ENCODE measurements around the gene LYZL4.
A peak's percentile ranks its signal among the peaks of the same experiment; 100 is the strongest.

Gene LYZL4, protein sequence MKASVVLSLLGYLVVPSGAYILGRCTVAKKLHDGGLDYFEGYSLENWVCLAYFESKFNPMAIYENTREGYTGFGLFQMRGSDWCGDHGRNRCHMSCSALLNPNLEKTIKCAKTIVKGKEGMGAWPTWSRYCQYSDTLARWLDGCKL

DNA sequence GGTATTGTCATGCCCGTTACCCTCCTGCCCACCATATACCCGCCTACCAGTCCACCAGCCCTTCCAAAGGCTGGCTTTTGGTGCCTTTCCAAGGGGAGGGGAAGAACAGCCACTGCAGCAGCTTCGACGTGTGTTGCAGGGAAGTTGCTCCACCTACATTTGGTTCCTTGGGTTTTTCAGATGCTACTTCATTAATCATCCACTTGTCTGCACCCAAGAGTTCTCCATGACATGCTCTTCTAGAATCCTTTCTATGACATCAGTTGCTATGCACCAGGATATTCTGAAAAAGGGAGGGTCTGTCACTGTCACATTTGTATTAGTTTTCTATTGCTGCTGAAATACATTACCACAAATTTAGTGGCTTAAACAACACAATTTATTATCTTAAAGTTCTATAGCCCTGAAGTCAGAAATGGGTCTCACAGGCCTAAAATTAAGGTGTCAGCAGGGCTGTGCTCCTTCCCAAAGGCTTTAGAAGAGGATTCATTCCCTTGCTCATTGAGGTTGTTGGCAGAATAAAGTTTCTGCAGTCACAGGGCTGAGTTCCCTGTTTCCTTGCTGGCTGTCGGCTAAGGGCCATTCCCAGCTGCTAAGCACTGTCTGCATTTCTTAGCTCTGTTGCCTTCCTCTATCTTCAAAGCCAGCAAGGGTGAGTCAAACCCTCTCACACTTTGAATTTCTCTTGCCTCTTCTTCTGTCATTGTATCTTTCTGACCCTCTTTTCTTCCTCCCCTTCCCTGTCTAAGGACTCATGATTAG lies at the start of gene LYZL4:
TSS of gene LYZL4 (minus strand) at position 241 of the 762 bp plus-strand sequence. CDS start 3,359 bp downstream, outside the sequence.
- DNase-seq (ENCODE audit: low read depth in 2 of 2): no peak

DNA sequence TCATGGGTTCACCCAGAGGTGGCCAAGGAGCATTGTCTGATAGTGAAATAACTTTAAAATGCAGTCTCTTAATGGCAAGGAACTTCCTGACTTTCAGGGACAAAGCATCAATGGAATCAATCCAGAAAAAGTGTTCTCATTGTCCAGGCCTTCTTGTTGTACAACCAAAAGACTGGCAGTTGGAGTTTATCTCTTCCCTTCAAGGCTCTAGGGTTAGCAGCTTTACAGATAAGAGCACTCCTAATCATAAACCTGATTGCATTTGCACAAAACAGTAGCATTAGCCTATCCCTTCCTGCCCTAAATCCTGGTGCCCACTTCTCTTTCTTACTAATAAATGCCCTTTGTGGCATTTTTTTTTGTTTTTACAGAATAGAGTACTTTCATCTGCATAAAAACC lies 48.7 kb upstream of the LYZL4 start:
- no peak for DNase-seq (ENCODE audit: low read depth in 2 of 2)

DNA sequence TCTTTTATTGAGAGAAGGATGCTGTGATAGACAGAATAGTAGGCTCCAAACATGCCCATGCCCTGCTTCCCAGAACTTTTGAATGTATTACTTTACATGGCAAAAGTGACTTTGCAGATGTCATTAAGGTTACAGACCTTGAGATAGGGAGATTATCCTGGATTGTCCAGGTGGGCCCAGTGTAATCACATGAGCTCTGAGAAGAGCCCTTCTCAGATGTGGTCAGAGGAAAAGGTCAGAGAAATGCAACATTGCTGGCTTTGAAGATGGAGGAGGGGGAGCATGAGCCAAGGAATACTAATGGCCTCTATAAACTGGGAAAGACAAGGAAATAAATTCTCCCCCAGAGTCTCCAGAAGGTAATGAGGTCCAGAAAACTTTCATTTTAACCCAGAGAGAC lies 45.8 kb upstream of the LYZL4 start:
- DNase-seq (ENCODE audit: low read depth in 2 of 2): no peak

DNA sequence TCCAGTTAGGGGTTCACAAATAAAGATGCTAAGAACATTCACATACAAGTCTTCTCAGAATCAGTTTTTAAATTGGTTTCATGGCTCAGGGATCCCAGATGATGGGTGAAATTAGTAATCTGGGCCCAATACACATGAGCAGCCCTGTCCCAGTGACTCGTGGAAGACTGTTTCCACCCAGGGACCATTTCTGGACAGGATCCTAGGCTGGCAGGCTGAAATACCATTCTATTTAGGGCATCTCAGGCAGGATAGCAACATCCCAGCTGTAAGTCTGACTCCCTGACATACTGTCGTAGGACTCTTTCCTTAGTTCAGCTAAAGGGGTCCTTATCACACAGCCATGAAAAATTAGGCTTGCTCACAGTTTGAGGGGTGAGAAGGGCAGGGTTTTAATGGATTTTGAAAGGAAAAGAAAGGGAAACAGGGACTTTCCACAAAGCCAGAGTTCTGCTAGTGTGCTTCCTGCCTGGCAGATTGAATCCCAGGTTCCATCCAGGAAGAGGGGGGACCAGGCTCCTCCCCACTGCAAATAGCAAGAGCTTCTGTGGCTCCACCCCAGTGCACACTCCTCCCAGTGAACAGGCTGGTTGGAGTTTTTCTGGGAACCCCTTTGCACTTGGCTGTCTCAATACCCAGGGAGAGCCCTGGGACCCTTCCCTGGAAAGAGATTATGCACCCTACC lies 41.3 kb upstream of the LYZL4 start:
- no peak for DNase-seq (ENCODE audit: low read depth in 2 of 2)

DNA sequence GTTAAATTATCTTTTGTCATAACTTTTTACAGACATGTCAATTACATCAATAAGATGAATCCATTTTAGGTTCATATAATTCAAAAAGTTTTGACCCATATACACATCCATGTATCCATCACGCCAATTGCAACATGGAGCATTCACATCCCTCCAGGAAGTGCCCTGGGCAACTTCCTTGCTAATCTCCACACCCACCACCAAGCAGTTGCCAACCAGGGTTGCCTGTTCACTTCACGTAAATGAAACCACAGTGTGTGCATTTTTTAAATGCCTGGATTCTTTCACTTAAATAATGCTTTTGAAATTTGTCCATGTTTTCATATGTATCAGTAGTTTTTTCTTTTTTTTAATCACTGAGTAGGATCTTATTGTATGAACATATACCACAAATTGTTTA lies 40.7 kb upstream of the LYZL4 start:
- no peak for DNase-seq (ENCODE audit: low read depth in 2 of 2)

DNA sequence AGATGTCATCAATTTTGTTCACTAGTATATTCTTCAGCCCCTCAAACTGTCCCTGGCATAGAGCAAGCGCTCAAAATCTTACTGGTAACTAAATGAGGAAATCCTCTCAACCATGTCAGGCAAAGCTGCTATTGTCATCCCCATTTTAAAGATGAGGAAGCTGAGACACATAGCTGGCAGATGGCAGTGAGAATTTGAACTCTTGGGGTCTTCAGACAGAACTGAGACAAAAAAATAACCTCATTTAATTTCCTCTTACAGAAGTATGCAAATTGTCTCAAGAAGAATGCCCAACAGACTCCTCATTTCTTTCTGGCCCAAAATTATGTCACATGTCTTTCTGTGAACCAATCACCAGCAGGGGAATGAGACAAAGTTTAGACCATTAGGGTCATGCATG lies 40.2 kb upstream of the LYZL4 start:
- DNase-seq (ENCODE audit: low read depth in 2 of 2): no peak

DNA sequence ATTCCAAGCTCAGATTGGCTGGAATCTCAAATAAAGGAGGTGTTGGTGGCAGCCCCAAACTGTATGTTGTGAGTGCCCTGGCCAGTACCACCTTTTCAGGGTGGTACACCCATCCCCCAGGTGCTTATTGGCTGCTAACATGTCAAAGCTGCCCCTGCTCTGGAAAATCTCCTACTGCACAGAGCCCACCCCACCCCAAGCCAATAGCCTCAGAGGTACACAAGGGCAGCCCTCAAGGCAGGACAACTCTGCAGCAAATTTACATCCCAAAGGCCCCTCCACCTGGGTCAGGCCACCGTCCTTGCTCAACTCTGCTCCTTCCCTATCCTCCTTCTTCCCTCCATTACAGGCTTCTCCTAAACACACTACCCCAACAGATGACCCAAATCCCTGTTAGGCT lies 37.1 kb upstream of the LYZL4 start:
- DNase-seq (ENCODE audit: low read depth in 2 of 2): no peak

DNA sequence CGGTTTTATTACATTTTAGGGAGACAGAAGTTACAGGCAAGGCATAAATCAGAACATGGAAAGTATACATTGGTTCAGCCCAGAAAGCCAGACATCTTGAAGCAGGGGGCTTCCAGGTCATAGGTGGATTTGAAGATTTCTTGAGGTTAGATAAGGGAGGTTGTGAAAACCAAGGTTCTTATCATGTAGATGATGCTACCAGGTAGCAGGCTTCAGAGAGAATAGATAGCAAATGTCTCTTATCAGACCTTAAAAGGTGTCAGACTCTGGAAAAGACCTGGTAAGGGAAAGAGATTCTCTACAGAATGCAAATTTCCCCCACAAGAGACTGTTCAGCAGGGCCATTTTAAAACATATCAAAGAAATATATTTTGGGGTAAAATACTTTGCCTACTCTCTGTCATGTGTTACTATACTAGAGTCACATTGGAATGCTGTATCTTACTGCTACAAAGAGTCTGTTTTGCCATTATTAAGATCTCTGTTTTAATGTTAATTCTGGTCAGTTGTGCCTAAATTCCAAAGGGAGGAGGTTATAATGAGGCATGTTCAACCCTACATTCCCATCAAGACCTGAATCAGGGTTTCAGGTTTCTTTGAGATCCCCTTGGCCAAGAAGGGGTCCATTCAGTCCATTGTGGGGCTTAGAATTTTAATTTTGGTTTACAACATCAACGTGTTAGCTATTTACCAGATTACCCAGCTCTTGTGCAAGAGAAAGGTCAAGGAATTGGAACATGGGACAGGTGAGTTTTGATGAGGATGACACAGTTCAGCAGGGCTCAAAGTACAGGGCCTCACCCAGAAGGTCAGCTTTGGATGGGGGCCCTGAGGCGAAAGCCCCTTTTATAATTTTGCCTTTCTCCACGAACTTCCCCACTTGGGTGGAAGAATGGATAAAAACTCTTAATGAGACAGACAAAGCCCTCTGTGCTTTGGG lies 36.0 kb upstream of the LYZL4 start:
- DNase-seq (ENCODE audit: low read depth in 2 of 2): no peak

DNA sequence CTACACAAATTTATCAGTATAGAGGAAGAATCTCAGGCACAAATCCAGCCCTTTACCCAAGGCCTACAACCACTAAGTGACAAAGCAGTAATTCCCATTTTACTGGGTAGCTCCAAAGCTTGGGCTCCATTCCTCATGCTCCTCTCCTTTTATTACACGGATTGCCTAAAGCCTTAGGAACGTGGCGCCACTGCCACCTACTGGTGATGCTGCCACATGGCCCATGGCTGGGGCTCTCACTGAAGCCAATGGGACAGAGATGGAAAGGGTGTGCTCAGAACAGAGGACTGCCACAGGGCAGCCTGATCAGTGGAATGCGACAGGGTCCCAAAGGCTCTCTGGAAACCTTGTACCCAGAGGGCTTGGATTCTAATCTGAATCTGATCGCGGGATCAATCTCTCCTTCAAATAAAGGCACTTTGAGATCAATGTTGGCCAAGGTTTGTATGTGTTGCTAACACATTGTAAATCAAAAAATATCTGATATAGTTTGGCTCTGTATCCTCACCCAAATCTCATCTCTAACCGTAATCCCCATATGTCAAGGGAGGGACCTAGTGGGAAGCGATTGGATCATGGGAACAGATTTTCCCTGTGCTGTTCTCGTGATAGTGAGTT lies 33.5 kb upstream of the LYZL4 start:
- DNase-seq (ENCODE audit: low read depth in 2 of 2): peak; percentile 58 to 78

DNA sequence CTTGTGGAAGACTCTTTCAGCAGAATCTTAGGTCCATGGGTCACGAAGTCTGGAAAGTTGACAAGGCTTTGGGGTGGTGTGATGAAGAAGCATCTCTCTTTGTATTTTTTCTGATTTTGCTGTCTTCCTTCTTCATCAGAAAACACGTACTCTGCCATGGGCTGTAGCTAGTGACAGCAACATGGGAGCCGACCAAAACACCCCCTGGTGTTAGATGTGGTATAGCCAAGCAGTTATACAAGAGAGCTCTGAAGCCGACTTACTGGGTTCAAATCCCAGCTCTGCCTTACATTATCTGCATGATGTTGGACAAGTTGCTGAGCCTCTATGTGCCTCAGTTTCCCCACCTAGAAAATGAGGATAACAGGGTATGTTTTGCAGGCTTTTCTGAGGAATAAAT lies 32.9 kb upstream of the LYZL4 start:
- DNase-seq (ENCODE audit: low read depth in 2 of 2): no peak

DNA sequence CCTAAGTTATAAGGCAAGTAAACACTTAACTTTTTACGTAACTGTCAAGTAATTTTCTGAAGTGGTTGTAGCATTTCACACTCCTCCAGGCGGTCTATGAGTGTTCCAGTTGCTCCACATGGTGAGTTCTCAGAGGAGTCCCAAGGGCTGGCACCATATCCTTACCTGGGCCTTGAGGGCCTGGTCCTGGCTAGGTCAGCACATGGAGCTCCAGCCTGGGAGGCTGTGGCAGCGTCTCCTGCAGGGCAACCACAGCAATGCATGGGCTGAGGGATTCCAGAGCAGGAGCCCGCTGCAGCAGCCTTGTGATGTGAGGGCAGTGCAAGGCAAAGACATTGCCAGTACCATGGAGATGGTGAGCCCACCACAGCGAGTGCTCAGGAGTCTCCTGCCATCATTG lies 32.2 kb upstream of the LYZL4 start:
- no peak for DNase-seq (ENCODE audit: low read depth in 2 of 2)

DNA sequence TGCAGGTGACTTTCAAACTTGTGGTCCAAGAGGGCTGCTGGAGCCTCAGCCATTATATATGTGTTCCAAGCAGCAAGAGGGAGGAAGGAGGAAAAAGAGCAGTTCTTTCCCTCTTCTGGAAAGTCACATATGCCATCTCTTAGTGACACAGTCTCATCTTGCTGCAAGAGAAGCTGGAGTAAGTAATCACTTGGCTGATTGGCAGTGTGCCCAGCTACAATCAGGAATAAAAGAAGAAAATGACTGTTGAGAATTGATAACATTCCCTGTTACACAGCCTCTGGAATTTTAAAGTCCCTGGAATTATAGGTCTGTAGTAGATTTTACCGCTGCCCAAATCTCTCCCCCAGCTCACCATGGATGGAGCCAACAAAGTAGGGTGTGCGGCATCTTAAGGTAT lies 31.4 kb upstream of the LYZL4 start:
- no peak for DNase-seq (ENCODE audit: low read depth in 2 of 2)

DNA sequence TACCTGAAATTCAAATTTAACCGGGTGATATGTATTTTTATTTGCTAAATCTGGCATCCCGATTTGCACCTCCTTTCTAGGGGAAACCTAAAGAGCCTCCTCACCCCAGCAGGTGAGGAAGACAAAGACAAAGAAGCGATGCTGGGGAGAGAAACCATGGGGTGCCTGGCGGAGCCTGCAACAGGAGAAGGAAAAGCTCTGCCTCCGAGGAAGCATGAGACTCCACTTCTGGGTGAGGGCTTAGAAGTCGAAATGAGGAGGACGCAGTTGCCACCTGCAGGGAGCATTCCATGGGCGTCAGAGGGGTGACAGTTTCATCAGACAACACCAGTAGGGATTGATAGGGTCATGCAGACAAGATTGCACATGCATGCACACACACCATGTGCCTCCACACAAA lies 30.5 kb upstream of the LYZL4 start:
- DNase-seq (ENCODE audit: low read depth in 2 of 2): no peak

DNA sequence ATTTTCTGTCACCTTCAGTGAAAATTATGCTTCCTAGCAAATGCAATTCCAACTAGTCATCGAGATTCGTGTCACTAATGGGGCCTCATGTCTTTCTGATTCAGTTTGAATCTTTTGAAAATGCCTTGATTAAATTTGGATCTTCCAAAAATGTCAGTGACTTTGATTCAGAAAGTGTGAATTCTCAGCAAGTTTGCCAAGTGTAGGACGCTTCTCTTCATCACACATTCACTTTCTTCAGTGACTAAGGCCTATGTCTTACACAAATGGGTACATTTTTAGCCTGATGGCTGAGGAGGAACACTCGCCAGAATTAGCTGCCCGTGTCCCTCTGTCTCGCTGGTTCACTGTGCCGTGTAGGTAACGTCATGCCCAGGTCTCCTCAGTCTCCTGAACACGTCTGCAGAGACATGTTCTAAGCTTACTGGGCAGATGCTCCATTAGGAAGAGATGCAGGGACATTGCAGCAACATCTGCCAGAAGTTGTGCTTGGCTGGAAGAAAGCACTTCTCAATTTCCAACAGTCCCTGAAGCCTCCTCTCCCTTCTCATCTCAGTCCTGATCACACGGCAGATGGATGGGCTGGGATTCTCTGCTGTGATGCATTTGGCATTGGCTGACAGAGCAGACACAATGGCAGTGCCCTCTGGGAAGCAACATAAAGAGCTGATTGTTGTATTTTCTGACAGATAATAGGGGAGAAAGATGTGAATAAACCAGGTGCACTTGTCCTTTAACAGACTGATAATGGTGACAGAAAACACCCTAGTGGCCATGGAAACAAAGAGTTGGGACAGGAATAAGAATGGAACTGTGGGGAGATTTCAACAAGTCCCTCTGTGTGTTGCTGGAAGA lies 29.1 kb upstream of the LYZL4 start:
- no peak for DNase-seq (ENCODE audit: low read depth in 2 of 2)

DNA sequence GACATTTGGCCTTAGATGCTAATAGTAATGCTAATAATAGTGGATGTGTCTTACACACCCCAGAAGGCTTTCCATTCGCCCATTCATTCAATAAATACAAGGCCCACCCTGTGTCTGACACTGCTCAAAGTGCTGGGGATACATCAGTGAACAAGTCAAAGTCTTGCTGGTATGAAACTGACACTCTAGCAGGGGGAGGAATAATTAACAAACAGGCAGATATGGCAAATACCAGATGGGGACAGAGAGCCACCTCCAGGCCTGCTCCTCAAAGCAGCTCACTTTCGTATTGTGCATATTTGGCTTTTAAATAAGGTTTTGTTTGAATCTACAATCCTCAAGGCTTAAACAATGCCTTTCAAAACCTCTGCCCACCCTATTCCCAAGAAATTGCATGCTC lies 28.3 kb upstream of the LYZL4 start:
- DNase-seq (ENCODE audit: low read depth in 2 of 2): no peak

DNA sequence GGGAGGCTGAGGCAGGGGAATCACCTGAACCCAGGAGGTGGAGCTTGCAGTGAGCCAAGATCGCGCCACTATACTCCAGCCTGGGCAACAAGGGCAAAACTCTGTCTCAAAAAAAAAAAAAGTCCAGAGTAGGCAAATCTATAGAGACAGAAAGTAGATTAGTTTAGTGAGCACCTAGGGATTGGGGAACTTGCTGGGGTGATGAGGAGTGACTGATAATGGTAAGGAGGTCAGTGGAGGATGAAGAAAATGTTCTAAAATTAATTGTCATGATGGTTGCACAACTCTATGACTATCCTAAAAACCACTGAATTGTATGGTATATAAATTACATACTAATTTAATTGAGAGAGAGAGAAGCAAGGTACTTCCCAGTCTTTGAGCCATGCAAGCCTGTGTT lies 27.8 kb upstream of the LYZL4 start:
- no peak for DNase-seq (ENCODE audit: low read depth in 2 of 2)

DNA sequence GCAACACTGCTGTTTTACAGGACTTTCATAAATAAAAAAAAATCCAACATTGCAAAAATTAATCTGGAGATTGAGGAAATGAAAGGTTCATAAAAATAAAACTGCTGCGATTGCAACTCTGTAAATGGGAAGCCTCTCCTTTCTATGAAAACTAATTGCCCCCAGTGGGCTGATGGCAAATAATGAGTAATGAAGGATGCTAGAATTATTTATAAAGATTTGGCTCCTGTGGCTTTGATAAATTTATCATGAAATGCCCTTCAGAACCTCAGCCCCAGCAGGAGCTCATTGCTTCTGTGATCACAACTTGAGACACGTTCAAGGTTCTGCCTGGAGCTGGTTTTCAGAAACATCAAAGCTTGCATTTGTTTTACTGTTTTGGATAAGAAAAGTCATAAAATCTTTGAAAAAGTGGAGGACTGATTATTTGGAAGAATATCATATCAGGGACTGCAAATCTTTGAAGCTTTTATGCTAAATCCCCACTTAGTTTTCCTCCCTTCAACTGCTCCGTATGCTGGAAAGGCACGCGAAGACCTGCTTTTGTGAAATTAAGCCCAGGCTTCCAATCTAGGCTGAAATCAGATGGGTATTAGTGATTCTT lies 24.5 kb upstream of the LYZL4 start:
- no peak for DNase-seq (ENCODE audit: low read depth in 2 of 2)

DNA sequence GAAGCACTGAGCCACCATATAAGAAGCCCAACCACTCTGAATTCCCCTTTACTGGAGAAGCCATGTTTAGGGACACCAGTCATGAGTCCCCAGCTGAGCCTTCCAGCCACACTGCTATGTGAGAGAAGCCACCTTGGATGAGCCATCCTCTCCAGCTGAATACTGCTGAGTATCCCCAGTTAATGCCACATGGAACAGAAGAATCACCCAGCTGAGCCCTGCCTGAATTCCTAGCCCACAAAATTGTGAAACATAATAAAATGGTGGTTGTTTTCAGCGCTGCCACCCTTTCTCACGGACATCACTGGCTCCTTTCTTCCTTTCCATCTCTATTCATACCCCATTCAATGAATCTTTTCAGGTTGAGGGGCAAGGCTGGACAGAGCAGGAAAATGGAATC lies 22.1 kb upstream of the LYZL4 start:
- no peak for DNase-seq (ENCODE audit: low read depth in 2 of 2)

DNA sequence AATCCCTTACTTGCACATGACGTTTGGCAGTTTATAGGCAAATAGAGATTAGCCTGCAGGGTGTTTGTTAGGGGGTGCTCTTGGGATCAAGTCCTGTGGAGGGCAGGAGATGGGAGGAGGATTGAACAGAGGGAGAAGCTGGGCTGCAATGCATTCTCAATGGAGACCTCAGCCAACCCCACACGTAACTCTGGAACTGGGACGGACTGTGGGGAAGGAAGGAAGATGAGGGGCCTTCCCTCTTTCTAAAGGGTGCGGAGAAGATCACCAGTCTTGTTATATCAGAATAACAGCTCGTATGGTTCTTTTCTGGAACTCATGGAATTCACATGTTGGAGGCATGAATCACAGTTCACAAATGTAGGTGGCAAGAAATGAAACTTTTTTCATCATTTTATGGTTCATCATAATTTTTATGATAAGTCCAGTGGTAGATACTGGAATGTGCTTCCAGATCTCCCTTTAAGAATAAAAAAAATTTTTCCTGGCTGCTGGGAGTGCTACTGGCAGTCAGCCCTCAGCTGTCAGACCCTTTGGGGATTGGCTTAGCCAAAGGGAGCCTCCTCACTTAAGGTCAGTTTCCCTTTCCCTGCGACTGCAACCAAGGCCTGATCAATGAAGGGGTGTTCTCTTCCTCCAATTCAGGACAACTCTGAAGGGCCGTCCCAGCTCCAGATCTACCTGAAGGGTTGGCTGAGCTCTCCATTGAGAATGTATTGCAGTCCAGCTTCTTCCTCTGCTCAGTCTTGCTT lies 20.5 kb upstream of the LYZL4 start:
- no peak for DNase-seq (ENCODE audit: low read depth in 2 of 2)

DNA sequence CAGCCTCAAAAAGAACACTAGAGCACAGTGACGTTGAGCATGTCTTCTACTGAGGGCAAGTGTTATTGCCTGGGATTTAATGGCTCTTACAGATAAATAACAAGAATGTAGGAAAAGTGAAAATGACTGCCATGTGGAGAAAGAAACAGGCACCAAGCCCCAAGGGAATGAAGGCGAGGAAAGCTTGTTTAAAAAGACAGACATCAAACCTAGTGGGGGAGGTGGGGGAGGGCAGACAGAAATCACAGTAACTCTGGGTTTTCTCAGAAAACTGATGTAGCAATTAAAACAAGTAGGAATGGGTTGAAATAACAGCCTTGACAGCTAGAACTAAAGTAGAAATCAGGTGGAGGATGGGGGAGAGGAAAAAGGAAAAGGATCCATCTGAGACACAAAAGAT lies 18.4 kb upstream of the LYZL4 start:
- DNase-seq (ENCODE audit: low read depth in 2 of 2): no peak

Measured in stimulated activated CD4-positive, alpha-beta T cell treated with anti-CD3 and anti-CD28 coated beads, Interleukin-15, amount 100 ng/mL, for 48 hours (primary cell).